ENCODE results near the gene MEPCE. TPM values are rescaled to one million over a fixed set of nuclear protein-coding genes. Genes with fewer than 3 reads are reported as not detected.
A peak's percentile ranks its signal among the peaks of the same experiment; 100 is the strongest.
"Not testable (repeated sequence)": the region's sequence is repeated elsewhere in the genome, so short reads cannot be mapped to it uniquely, and the experiment has no call there.

Gene MEPCE
- total RNA-seq: 10 to 100 TPM; 20.9 to 23.9 TPM
- long read RNA-seq, transcript MEPCE-201 (4 exons, 3,030 nt): major isoform, 6 of 8 reads
- long read RNA-seq, partial matches to known transcripts: 0 of 8 reads
- long read RNA-seq, other reads (novel, unspliced or antisense): 2 of 8 reads

GRCh38 chr7:100429637-100430492 is at the start of gene MEPCE:
TSS of gene MEPCE (plus strand) at chr7:100429831. CDS start at chr7:100430019, 188 bp downstream.
- peak; percentile 77 to 80 for ATAC-seq
- intact Hi-C loops (cut with DNase I): no loop called here

GRCh38 chr7:100380196-100380595 is 49.4 kb upstream of the MEPCE start:
- ATAC-seq: peak in 1 of 2 donors; percentile 37
- intact Hi-C loops (cut with DNase I): no loop called here

More at GRCh38 chr7:100429637-100430492, at the start of gene MEPCE:
- peak; percentile 98 for DNase-seq

GRCh38 chr7:100381531-100382233 is 47.9 kb upstream of the MEPCE start:
- ATAC-seq; intact Hi-C loops (cut with DNase I); DNase-seq: not testable (repeated sequence)

More at GRCh38 chr7:100380196-100380595, 49.4 kb upstream of the MEPCE start:
- no peak for DNase-seq

- intact Hi-C loops (cut with DNase I); DNase-seq; ATAC-seq: not testable (repeated sequence)
Measured at GRCh38 chr7:100382234-100382853, 47.3 kb upstream of the MEPCE start.

GRCh38 chr7:100384628-100385294 is 44.9 kb upstream of the MEPCE start:
- DNase-seq (no peak), ATAC-seq (peak in 1 of 2 donors; percentile 45)
- intact Hi-C loops (cut with DNase I): no loop called here

GRCh38 chr7:100386940-100387339 is 42.7 kb upstream of the MEPCE start:
- DNase-seq (no peak), ATAC-seq (no peak)
- intact Hi-C loops (cut with DNase I): no loop called here

- intact Hi-C loops (cut with DNase I): no loop called here
- DNase-seq (no peak), ATAC-seq (no peak)
Measured at GRCh38 chr7:100387695-100388094, 41.9 kb upstream of the MEPCE start.

- no peak for ATAC-seq
- intact Hi-C loops (cut with DNase I): no loop called here
- no peak for DNase-seq
Measured at GRCh38 chr7:100389437-100390088, 40.1 kb upstream of the MEPCE start.

- ATAC-seq (no peak), DNase-seq (no peak)
- intact Hi-C loops (cut with DNase I): no loop called here
Measured at GRCh38 chr7:100390286-100391009, 39.2 kb upstream of the MEPCE start.

- intact Hi-C loops (cut with DNase I): no loop called here
- no peak for DNase-seq
- no peak for ATAC-seq
Measured at GRCh38 chr7:100393233-100393905, 36.3 kb upstream of the MEPCE start.

- DNase-seq (no peak), ATAC-seq (no peak)
- intact Hi-C loops (cut with DNase I): no loop called here
Measured at GRCh38 chr7:100394077-100394476, 35.6 kb upstream of the MEPCE start.

- intact Hi-C loops (cut with DNase I): no loop called here
- ATAC-seq (peak in 1 of 2 donors; percentile 47), DNase-seq (no peak)
Measured at GRCh38 chr7:100396421-100396982, 33.1 kb upstream of the MEPCE start.

- no peak for DNase-seq
- intact Hi-C loops (cut with DNase I): no loop called here
- ATAC-seq: peak in 1 of 2 donors; percentile 13
Measured at GRCh38 chr7:100397315-100398081, 32.1 kb upstream of the MEPCE start.

- no peak for DNase-seq
- intact Hi-C loops (cut with DNase I): no loop called here
- ATAC-seq: no peak
Measured at GRCh38 chr7:100398239-100398638, 31.4 kb upstream of the MEPCE start.

GRCh38 chr7:100400041-100400440 is 29.6 kb upstream of the MEPCE start:
- DNase-seq: no peak
- no peak for ATAC-seq
- intact Hi-C loops (cut with DNase I): loop anchor here in 1 of 2 donors (10.0 kb wide), 1 partner anchor 205 kb away; no protein-coding TSS in a partner anchor

GRCh38 chr7:100400656-100401055 is 29.0 kb upstream of the MEPCE start:
- no peak for ATAC-seq
- DNase-seq: no peak
- intact Hi-C loops (cut with DNase I): loop anchor here in 1 of 2 donors (10.0 kb wide), 1 partner anchor 206 kb away; no protein-coding TSS in a partner anchor
